Endothelial cell of umbilical vein (primary cell): Measurements from ENCODE around the gene ACVRL1. TPM values are rescaled to one million over a fixed set of nuclear protein-coding genes. Genes with fewer than 3 reads are reported as not detected.

Experiments used
- BruUV-seq: library from RNA; stranded (reverse); fragments of 400-500 nt; replicated peaks from 2 replicates; lab custom pipeline; 2021; lab: Mats Ljungman, UMichigan
- CTCF ChIA-PET: fragments of 300-600, 350-600 bp; sonication (Branson Sonifier 250); formaldehyde crosslinking; loops from one replicate; lab custom pipeline; 2021; ENCODE audit warnings: antibody characterized with exemption, inconsistent platforms; lab: Charles Lee
- POLR2A ChIA-PET: fragments of 300-600, 350-600 bp; sonication (Branson Sonifier 250); formaldehyde crosslinking; loops from one replicate; lab custom pipeline; 2021; ENCODE audit warnings: antibody characterized with exemption, inconsistent platforms; lab: Charles Lee
- DNase-seq: peaks from one replicate; pipeline ENCODE4 v3.0.0-alpha.2; 2011; ENCODE audit warnings: low read depth, low spot score
- FAIRE-seq: peaks from 2 replicates; lab custom pipeline; 2011; peaks lifted over from hg19 to GRCh38; lab: Jason Lieb, UNC
- H2AFZ ChIP-seq: 2 replicates; pipeline ENCODE4 v1.6.0; 2012; ENCODE audit warnings: low read depth, low read length, control low read depth, inconsistent platforms
- H3K27ac ChIP-seq: 2 replicates; pipeline ENCODE4 v1.5.1; 2011; ENCODE audit warnings: low read depth, mild to moderate bottlenecking, control low read depth, low read length, moderate library complexity; ENCODE audit not compliant: insufficient read depth
- H3K27me3 ChIP-seq, 2 experiments: 2 replicates each; pipeline versions ENCODE4 v1.6.0 to v1.6.1; 2011; ENCODE audit warnings: low read length in 2 of 2, mixed read lengths in 1 of 2; ENCODE audit not compliant: control insufficient read depth in 2 of 2, insufficient read depth in 2 of 2
- H3K36me3 ChIP-seq, 2 experiments: 2 replicates in 1 of 2; 3 replicates in 1 of 2; pipeline ENCODE4 v1.5.1; 2011; ENCODE audit warnings: low read length in 2 of 2, mild to moderate bottlenecking in 1 of 2, moderate library complexity in 1 of 2; ENCODE audit not compliant: control insufficient read depth in 2 of 2, insufficient read depth in 2 of 2; ENCODE audit errors: extremely low read depth in 1 of 2
- H3K4me1 ChIP-seq: 3 replicates; pipeline ENCODE4 v1.5.1; 2011; ENCODE audit warnings: mild to moderate bottlenecking, low read length; ENCODE audit not compliant: control insufficient read depth, insufficient read depth; ENCODE audit errors: extremely low read depth
- H3K4me2 ChIP-seq: 2 replicates; pipeline ENCODE4 v1.6.1; 2011; ENCODE audit warnings: low read length, control low read depth, mixed read lengths; ENCODE audit not compliant: insufficient read depth
- H3K4me3 ChIP-seq, 3 experiments: fragments of 200-600 bp in 1 of 3; sonication (generic), shearing (Covaris generic) in 1 of 3; replicated peaks in 1 of 3; 2 replicates each; pipeline ENCODE4 v1.5.1; 2011 to 2016; ENCODE audit warnings: control low read depth in 3 of 3, low read length in 3 of 3, mild to moderate bottlenecking in 2 of 3, inconsistent platforms in 1 of 3, low read depth in 1 of 3, moderate library complexity in 1 of 3; ENCODE audit not compliant: insufficient read depth in 1 of 3
- H3K79me2 ChIP-seq: 2 replicates; pipeline ENCODE4 v1.6.0; 2012; ENCODE audit warnings: low read length, inconsistent platforms; ENCODE audit not compliant: control insufficient read depth, insufficient read depth
- H3K9ac ChIP-seq: replicated peaks from 2 replicates; pipeline ENCODE3; 2011; ENCODE audit warnings: low read length, control low read depth; ENCODE audit not compliant: insufficient read depth; ENCODE audit errors: extremely low read depth
- H3K9me1 ChIP-seq: replicated peaks from 3 replicates; pipeline ENCODE4 v1.6.0; 2011; ENCODE audit warnings: mild to moderate bottlenecking, low read length; ENCODE audit not compliant: control insufficient read depth, insufficient read depth; ENCODE audit errors: extremely low read depth
- H3K9me3 ChIP-seq: replicated peaks from 2 replicates; pipeline ENCODE4 v1.5.1; 2012; ENCODE audit warnings: low read length, inconsistent platforms; ENCODE audit not compliant: control insufficient read depth, insufficient read depth
- H4K20me1 ChIP-seq: replicated peaks from 2 replicates; pipeline ENCODE3; 2011; ENCODE audit warnings: mild to moderate bottlenecking, low read length; ENCODE audit not compliant: control insufficient read depth, insufficient read depth; ENCODE audit errors: extremely low read depth
- CTCF ChIP-seq, 2 donors: IDR thresholded peaks; 1 replicate in 1 of 2; 2 replicates in 1 of 2; pipeline ENCODE4 v1.5.1; 2011; ENCODE audit warnings: low read length in 2 of 2, mild to moderate bottlenecking in 2 of 2, moderate library complexity in 2 of 2, control low read depth in 1 of 2, inconsistent platforms in 1 of 2, low read depth in 1 of 2; ENCODE audit not compliant: insufficient read depth in 1 of 2; ENCODE audit errors: extremely low read depth in 1 of 2
- EZH2 ChIP-seq: IDR thresholded peaks from 2 replicates; pipeline ENCODE4 v1.6.1; 2012; ENCODE audit warnings: borderline replicate concordance, low read depth, mild to moderate bottlenecking, moderate library complexity, low read length, inconsistent platforms; ENCODE audit not compliant: severe bottlenecking
- FOS ChIP-seq: IDR thresholded peaks from 2 replicates; pipeline ENCODE4 v1.6.1; 2011; ENCODE audit warnings: mild to moderate bottlenecking, low read length, moderate library complexity, borderline replicate concordance; ENCODE audit not compliant: insufficient read depth
- GATA2 ChIP-seq: IDR thresholded peaks from 2 replicates; pipeline ENCODE4 v1.7.0; 2011; ENCODE audit warnings: low read depth, mild to moderate bottlenecking, moderate library complexity, mixed read lengths, low read length; ENCODE audit not compliant: insufficient read length, insufficient read depth
- JUN ChIP-seq: IDR thresholded peaks from 2 replicates; pipeline ENCODE4 v1.6.1; 2011; ENCODE audit warnings: borderline replicate concordance, low read depth; ENCODE audit not compliant: insufficient read length, insufficient read depth
- MAX ChIP-seq: IDR thresholded peaks from 2 replicates; pipeline ENCODE4 v1.6.1; 2011; ENCODE audit not compliant: insufficient read depth, insufficient read length
- MYC ChIP-seq: IDR thresholded peaks from one replicate; pipeline ENCODE4 v1.6.1; 2011; ENCODE audit warnings: mild to moderate bottlenecking, low read depth, low read length
- POLR2A ChIP-seq: IDR thresholded peaks from 2 replicates; pipeline ENCODE4 v1.6.1; 2012; ENCODE audit warnings: low read depth, mild to moderate bottlenecking, control low read depth, low read length
- POLR2AphosphoS5 ChIP-seq: IDR thresholded peaks from 2 replicates; pipeline ENCODE4 v1.6.1; 2012; ENCODE audit warnings: low read depth, mild to moderate bottlenecking, control low read depth, low read length, moderate library complexity; ENCODE audit not compliant: insufficient read depth
- dilution Hi-C: fragments of 300-500 bp; cut with MboI; formaldehyde crosslinking; loops from one replicate; pipeline ENCODE4 v1.15.0; 2019; ENCODE audit warnings: low sequenced_read_pairs; ENCODE audit not compliant: extremely low pct_ligation_motif_present
- intact Hi-C: fragments of 100-400 bp; cut with micrococcal nuclease; formaldehyde crosslinking; loops from one replicate; pipeline ENCODE4 v1.10.0; 2022
- polyA plus RNA-seq, 4 experiments: library from polyadenylated mRNA; depleted of rRNA in 3 of 4; stranded (reverse) in 3 of 4; unstranded in 1 of 4; fragments of >200 nt; gene quantifications; 2 replicates each; pipeline versions ENCODE4 v1.2.1 to v1.2.3, GENCODE V29; 2011 to 2012; ENCODE audit warnings: missing spikeins in 1 of 4
- total RNA-seq: library from RNA; stranded (reverse); gene quantifications from 2 replicates; pipeline ENCODE4 v1.2.3, GENCODE V29; 2021

The ACVRL1 gene
- total and polyA plus RNA-seq, 2 donors (not counting 3 experiments of a cell fraction or from before 2014, with no cell fraction given), result 355 to 404 TPM

- no peaks in the 10 kb centered on the region for H3K27me3 ChIP-seq
- POLR2A ChIA-PET, result interaction anchor here (0.6 to 1.8 kb wide), 7 partner anchors 8 to 81 kb away, joined by 3 to 9 read pairs (median 5); partner anchors contain the start of gene TAMALIN
- CTCF ChIA-PET, result interaction anchor here (0.6 to 12.8 kb wide), 20 partner anchors 12 to 100 kb away, joined by 3 to 393 read pairs (median 5); partner anchors contain the start of gene ANKRD33
- BruUV-seq, result TSS peak; percentile 3
- H3K27ac ChIP-seq, result peak overlapping the region; percentile 99
- peaks cover 0 to 3% of the 10 kb centered on the region in 2 experiments for H3K36me3 ChIP-seq
- H3K4me1 ChIP-seq, result peaks cover 54% of the 10 kb centered on the region
- TF ChIP-seq FOS (no peak), MAX (no peak), GATA2 (peak; percentile 95), EZH2 (no peak), CTCF (IDR thresholded peaks at IDR 0.05; ENCODE audit: extremely low read depth in 1 of 2, insufficient read depth in 1 of 2, low read depth in 1 of 2, low read length in 2 of 2) (peak in 1 of 2 donors; percentile 2), POLR2A (peak; percentile 66), MYC (no peak), POLR2AphosphoS5 (peak; percentile 93), JUN (no peak)
- DNase-seq, result peak; percentile 98
- dilution Hi-C loops, result no loop called here
- H3K9me1 ChIP-seq, result no peaks in the 10 kb centered on the region
- H3K4me2 ChIP-seq, result peak overlapping the region; percentile 53
- H2AFZ ChIP-seq, result peak overlapping the region; percentile 10
- H4K20me1 ChIP-seq, result no peaks in the 10 kb centered on the region
- H3K4me3 ChIP-seq, result no peak overlapping the region
- peak overlapping the region; percentile 86 for H3K9ac ChIP-seq
- H3K9me3 ChIP-seq, result no peaks in the 10 kb centered on the region
- no peaks in the 10 kb centered on the region for H3K79me2 ChIP-seq
- intact Hi-C loops, result loop anchor here (1.0 kb wide), 5 partner anchors 14 to 97 kb away; partner anchors contain the start of gene ACVR1B
- FAIRE-seq, result peak; percentile 95
These were observed 18.8 kb downstream of the ACVRL1 start for GRCh38 chr12:51926064-51926632.
